Endothelial cell of umbilical vein (primary cell): Measurements from ENCODE around the gene MALRD1. TPM values are rescaled to one million over a fixed set of nuclear protein-coding genes. Genes with fewer than 3 reads are reported as not detected.
"Not testable (repeated sequence)": the region's sequence is repeated elsewhere in the genome, so short reads cannot be mapped to it uniquely, and the experiment has no call there.

ENCODE experiments used
- BruUV-seq: library from RNA; stranded (reverse); fragments of 400-500 nt; replicated peaks from 2 replicates; lab custom pipeline; 2021; lab: Mats Ljungman, UMichigan
- CTCF ChIA-PET: fragments of 300-600, 350-600 bp; sonication (Branson Sonifier 250); formaldehyde crosslinking; loops from one replicate; lab custom pipeline; 2021; ENCODE audit warnings: antibody characterized with exemption, inconsistent platforms; lab: Charles Lee
- POLR2A ChIA-PET: fragments of 300-600, 350-600 bp; sonication (Branson Sonifier 250); formaldehyde crosslinking; loops from one replicate; lab custom pipeline; 2021; ENCODE audit warnings: antibody characterized with exemption, inconsistent platforms; lab: Charles Lee
- DNase-seq: peaks from one replicate; pipeline ENCODE4 v3.0.0-alpha.2; 2011; ENCODE audit warnings: low read depth, low spot score
- FAIRE-seq: peaks from 2 replicates; lab custom pipeline; 2011; peaks lifted over from hg19 to GRCh38; lab: Jason Lieb, UNC
- H2AFZ ChIP-seq: 2 replicates; pipeline ENCODE4 v1.6.0; 2012; ENCODE audit warnings: low read depth, low read length, control low read depth, inconsistent platforms
- H3K27ac ChIP-seq: 2 replicates; pipeline ENCODE4 v1.5.1; 2011; ENCODE audit warnings: low read depth, mild to moderate bottlenecking, control low read depth, low read length, moderate library complexity; ENCODE audit not compliant: insufficient read depth
- H3K27me3 ChIP-seq, 2 experiments: 2 replicates each; pipeline versions ENCODE4 v1.6.0 to v1.6.1; 2011; ENCODE audit warnings: low read length in 2 of 2, mixed read lengths in 1 of 2; ENCODE audit not compliant: control insufficient read depth in 2 of 2, insufficient read depth in 2 of 2
- H3K36me3 ChIP-seq, 2 experiments: 2 replicates in 1 of 2; 3 replicates in 1 of 2; pipeline ENCODE4 v1.5.1; 2011; ENCODE audit warnings: low read length in 2 of 2, mild to moderate bottlenecking in 1 of 2, moderate library complexity in 1 of 2; ENCODE audit not compliant: control insufficient read depth in 2 of 2, insufficient read depth in 2 of 2; ENCODE audit errors: extremely low read depth in 1 of 2
- H3K4me1 ChIP-seq: 3 replicates; pipeline ENCODE4 v1.5.1; 2011; ENCODE audit warnings: mild to moderate bottlenecking, low read length; ENCODE audit not compliant: control insufficient read depth, insufficient read depth; ENCODE audit errors: extremely low read depth
- H3K4me2 ChIP-seq: 2 replicates; pipeline ENCODE4 v1.6.1; 2011; ENCODE audit warnings: low read length, control low read depth, mixed read lengths; ENCODE audit not compliant: insufficient read depth
- H3K4me3 ChIP-seq, 3 experiments: fragments of 200-600 bp in 1 of 3; sonication (generic), shearing (Covaris generic) in 1 of 3; replicated peaks in 1 of 3; 2 replicates each; pipeline ENCODE4 v1.5.1; 2011 to 2016; ENCODE audit warnings: control low read depth in 3 of 3, low read length in 3 of 3, mild to moderate bottlenecking in 2 of 3, inconsistent platforms in 1 of 3, low read depth in 1 of 3, moderate library complexity in 1 of 3; ENCODE audit not compliant: insufficient read depth in 1 of 3
- H3K79me2 ChIP-seq: 2 replicates; pipeline ENCODE4 v1.6.0; 2012; ENCODE audit warnings: low read length, inconsistent platforms; ENCODE audit not compliant: control insufficient read depth, insufficient read depth
- H3K9ac ChIP-seq: replicated peaks from 2 replicates; pipeline ENCODE3; 2011; ENCODE audit warnings: low read length, control low read depth; ENCODE audit not compliant: insufficient read depth; ENCODE audit errors: extremely low read depth
- H3K9me1 ChIP-seq: replicated peaks from 3 replicates; pipeline ENCODE4 v1.6.0; 2011; ENCODE audit warnings: mild to moderate bottlenecking, low read length; ENCODE audit not compliant: control insufficient read depth, insufficient read depth; ENCODE audit errors: extremely low read depth
- H3K9me3 ChIP-seq: replicated peaks from 2 replicates; pipeline ENCODE4 v1.5.1; 2012; ENCODE audit warnings: low read length, inconsistent platforms; ENCODE audit not compliant: control insufficient read depth, insufficient read depth
- H4K20me1 ChIP-seq: replicated peaks from 2 replicates; pipeline ENCODE3; 2011; ENCODE audit warnings: mild to moderate bottlenecking, low read length; ENCODE audit not compliant: control insufficient read depth, insufficient read depth; ENCODE audit errors: extremely low read depth
- CTCF ChIP-seq, 2 donors: IDR thresholded peaks; 1 replicate in 1 of 2; 2 replicates in 1 of 2; pipeline ENCODE4 v1.5.1; 2011; ENCODE audit warnings: low read length in 2 of 2, mild to moderate bottlenecking in 2 of 2, moderate library complexity in 2 of 2, control low read depth in 1 of 2, inconsistent platforms in 1 of 2, low read depth in 1 of 2; ENCODE audit not compliant: insufficient read depth in 1 of 2; ENCODE audit errors: extremely low read depth in 1 of 2
- POLR2AphosphoS5 ChIP-seq: IDR thresholded peaks from 2 replicates; pipeline ENCODE4 v1.6.1; 2012; ENCODE audit warnings: low read depth, mild to moderate bottlenecking, control low read depth, low read length, moderate library complexity; ENCODE audit not compliant: insufficient read depth
- dilution Hi-C: fragments of 300-500 bp; cut with MboI; formaldehyde crosslinking; loops from one replicate; pipeline ENCODE4 v1.15.0; 2019; ENCODE audit warnings: low sequenced_read_pairs; ENCODE audit not compliant: extremely low pct_ligation_motif_present
- intact Hi-C: fragments of 100-400 bp; cut with micrococcal nuclease; formaldehyde crosslinking; loops from one replicate; pipeline ENCODE4 v1.10.0; 2022
- polyA plus RNA-seq, 4 experiments: library from polyadenylated mRNA; depleted of rRNA in 3 of 4; stranded (reverse) in 3 of 4; unstranded in 1 of 4; fragments of >200 nt; gene quantifications; 2 replicates each; pipeline versions ENCODE4 v1.2.1 to v1.2.3, GENCODE V29; 2011 to 2012; ENCODE audit warnings: missing spikeins in 1 of 4
- total RNA-seq: library from RNA; stranded (reverse); gene quantifications from 2 replicates; pipeline ENCODE4 v1.2.3, GENCODE V29; 2021

MALRD1 gene
- total and polyA plus RNA-seq, 2 donors (not counting 3 experiments of a cell fraction or from before 2014, with no cell fraction given) = not detected

DNA sequence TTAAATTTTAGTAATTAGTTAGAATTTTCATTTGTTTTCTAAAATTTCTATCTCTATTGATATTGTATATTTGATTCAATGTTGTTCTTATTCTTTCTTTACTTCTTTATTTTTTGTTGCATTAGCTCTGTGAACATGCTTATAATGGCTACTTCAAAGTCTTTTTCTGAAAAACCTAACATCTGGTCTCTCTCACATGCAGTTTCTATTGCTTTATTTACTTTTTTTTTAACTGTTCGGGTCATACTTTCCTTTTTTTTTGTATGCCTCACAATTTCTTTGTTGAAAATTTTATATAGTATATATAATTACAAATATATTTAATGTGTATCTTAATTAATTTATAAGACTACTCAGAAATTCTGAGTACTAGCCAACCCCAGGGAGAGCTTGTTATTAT, 715.5 kb downstream of the MALRD1 start:
- H3K36me3 ChIP-seq = no peaks in the 10 kb centered on the region
- TF ChIP-seq CTCF (IDR thresholded peaks at IDR 0.05; ENCODE audit: extremely low read depth in 1 of 2, insufficient read depth in 1 of 2, low read depth in 1 of 2, low read length in 2 of 2) = no peak
- no peak for TF ChIP-seq POLR2AphosphoS5
- no peak overlapping the region for H3K4me3 ChIP-seq
- H3K27ac ChIP-seq = no peak overlapping the region
- H3K4me1 ChIP-seq = no peaks in the 10 kb centered on the region
- no peaks in the 10 kb centered on the region for H4K20me1 ChIP-seq
- no peaks in the 10 kb centered on the region for H3K9me3 ChIP-seq
- H3K4me2 ChIP-seq = no peak overlapping the region
- dilution Hi-C loops (no loop called here), intact Hi-C loops (no loop called here)
- H2AFZ ChIP-seq = no peak overlapping the region
- no peak overlapping the region for H3K9ac ChIP-seq
- no peak for FAIRE-seq
- CTCF ChIA-PET = no interaction called here
- H3K79me2 ChIP-seq = no peaks in the 10 kb centered on the region
- H3K9me1 ChIP-seq = no peaks in the 10 kb centered on the region
- DNase-seq = no peak
- POLR2A ChIA-PET = no interaction called here
- no peaks in the 10 kb centered on the region for H3K27me3 ChIP-seq
- BruUV-seq = no TSS peak

GRCh38 chr10:19767876-19768275, 719.3 kb downstream of the MALRD1 start:
- H3K9me1 ChIP-seq = no peaks in the 10 kb centered on the region
- H3K27ac ChIP-seq = no peak overlapping the region
- H3K4me1 ChIP-seq = no peaks in the 10 kb centered on the region
- ChIA-PET CTCF (no interaction called here), POLR2A (no interaction called here)
- dilution Hi-C loops = no loop called here
- no peaks in the 10 kb centered on the region for H4K20me1 ChIP-seq
- no peak overlapping the region for H3K9ac ChIP-seq
- FAIRE-seq = no peak
- H3K79me2 ChIP-seq = no peaks in the 10 kb centered on the region
- no peak overlapping the region for H3K4me2 ChIP-seq
- no peak for DNase-seq
- no TSS peak for BruUV-seq
- H2AFZ ChIP-seq = no peak overlapping the region
- no peak for TF ChIP-seq CTCF (IDR thresholded peaks at IDR 0.05; ENCODE audit: extremely low read depth in 1 of 2, insufficient read depth in 1 of 2, low read depth in 1 of 2, low read length in 2 of 2)
- intact Hi-C loops = no loop called here
- no peaks in the 10 kb centered on the region for H3K27me3 ChIP-seq
- H3K4me3 ChIP-seq = no peak overlapping the region
- H3K9me3 ChIP-seq = no peaks in the 10 kb centered on the region
- H3K36me3 ChIP-seq = no peaks in the 10 kb centered on the region

DNA sequence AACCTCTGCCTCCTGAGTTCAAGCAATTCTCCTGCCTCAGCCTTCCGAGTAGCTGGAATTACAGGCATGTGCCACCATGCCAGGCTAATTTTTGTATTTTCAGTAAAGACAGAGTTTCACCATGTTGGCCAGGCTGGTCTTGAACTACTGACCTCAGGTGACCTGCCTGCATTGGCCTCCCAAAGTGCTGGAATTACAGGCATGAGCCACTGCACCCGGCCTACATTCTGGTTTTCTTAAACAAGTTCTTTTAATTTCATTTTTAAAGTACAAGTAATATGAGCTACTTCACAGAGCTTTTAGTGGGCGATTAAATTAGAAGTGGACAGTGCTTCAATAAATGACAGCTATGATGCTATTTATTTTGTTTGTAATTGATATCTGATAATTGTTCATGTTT, 721.2 kb downstream of the MALRD1 start:
- FAIRE-seq, DNase-seq, H3K9me3 ChIP-seq, H3K27ac ChIP-seq, H3K79me2 ChIP-seq, POLR2A ChIA-PET, H3K36me3 ChIP-seq, H3K4me3 ChIP-seq, H3K4me1 ChIP-seq, CTCF ChIA-PET, H4K20me1 ChIP-seq, H3K27me3 ChIP-seq, H3K4me2 ChIP-seq, dilution Hi-C loops, H3K9me1 ChIP-seq, H3K9ac ChIP-seq, BruUV-seq, H2AFZ ChIP-seq, intact Hi-C loops: not testable (repeated sequence)
